ENCODE measurements around the gene ARV1. TPM values are rescaled to one million over a fixed set of nuclear protein-coding genes. Genes with fewer than 3 reads are reported as not detected.

Gene ARV1
- total RNA-seq, 6 experiments from 2014 or later = 9.2 to 18.7 (median 13.4) TPM

DNA sequence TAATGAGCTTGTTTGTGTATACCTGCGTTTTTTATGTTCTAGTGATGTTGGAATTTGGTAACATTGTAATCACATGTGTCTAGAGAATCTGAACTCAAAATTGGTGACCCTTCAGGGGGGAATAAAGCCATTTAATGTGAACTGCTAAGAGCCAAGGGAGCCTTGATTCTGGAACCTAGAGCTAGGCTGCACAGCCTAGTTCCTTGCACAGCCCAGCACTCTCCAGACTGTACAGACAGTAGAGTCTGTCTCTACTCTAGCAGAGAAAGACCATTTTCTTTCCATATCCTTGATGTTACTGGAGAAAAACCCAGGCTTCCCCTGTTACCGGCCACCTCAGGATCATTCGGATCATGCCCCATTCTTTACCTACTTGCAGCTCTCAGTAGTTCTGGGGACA lies 8.6 kb downstream of the ARV1 start:
- no peak for ATAC-seq
- 89% methylated on average over 1 of the region's 3 CpGs for WGBS (ENCODE audit: insufficient coverage, low coverage, low lambda C conversion rate, missing lambda C conversion rate)
- H3K27ac ChIP-seq = no peak overlapping the region
- no peaks in the 10 kb centered on the region for H3K4me1 ChIP-seq
- intact Hi-C loops (cut with DNase I) = no loop called here
- no peak overlapping the region for H3K4me3 ChIP-seq
- DNase-seq = no peak
- no peaks in the 10 kb centered on the region for H3K27me3 ChIP-seq
- H3K9me3 ChIP-seq = no peaks in the 10 kb centered on the region
- peaks cover 0 to 20% (median 7%) of the 10 kb centered on the region in 4 donors for H3K36me3 ChIP-seq
- TF ChIP-seq POLR2A (IDR thresholded peaks at IDR 0.05) = no peak
- TF ChIP-seq, protein P1, sequence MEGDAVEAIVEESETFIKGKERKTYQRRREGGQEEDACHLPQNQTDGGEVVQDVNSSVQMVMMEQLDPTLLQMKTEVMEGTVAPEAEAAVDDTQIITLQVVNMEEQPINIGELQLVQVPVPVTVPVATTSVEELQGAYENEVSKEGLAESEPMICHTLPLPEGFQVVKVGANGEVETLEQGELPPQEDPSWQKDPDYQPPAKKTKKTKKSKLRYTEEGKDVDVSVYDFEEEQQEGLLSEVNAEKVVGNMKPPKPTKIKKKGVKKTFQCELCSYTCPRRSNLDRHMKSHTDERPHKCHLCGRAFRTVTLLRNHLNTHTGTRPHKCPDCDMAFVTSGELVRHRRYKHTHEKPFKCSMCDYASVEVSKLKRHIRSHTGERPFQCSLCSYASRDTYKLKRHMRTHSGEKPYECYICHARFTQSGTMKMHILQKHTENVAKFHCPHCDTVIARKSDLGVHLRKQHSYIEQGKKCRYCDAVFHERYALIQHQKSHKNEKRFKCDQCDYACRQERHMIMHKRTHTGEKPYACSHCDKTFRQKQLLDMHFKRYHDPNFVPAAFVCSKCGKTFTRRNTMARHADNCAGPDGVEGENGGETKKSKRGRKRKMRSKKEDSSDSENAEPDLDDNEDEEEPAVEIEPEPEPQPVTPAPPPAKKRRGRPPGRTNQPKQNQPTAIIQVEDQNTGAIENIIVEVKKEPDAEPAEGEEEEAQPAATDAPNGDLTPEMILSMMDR (IDR thresholded peaks at IDR 0.05) = no peak

DNA sequence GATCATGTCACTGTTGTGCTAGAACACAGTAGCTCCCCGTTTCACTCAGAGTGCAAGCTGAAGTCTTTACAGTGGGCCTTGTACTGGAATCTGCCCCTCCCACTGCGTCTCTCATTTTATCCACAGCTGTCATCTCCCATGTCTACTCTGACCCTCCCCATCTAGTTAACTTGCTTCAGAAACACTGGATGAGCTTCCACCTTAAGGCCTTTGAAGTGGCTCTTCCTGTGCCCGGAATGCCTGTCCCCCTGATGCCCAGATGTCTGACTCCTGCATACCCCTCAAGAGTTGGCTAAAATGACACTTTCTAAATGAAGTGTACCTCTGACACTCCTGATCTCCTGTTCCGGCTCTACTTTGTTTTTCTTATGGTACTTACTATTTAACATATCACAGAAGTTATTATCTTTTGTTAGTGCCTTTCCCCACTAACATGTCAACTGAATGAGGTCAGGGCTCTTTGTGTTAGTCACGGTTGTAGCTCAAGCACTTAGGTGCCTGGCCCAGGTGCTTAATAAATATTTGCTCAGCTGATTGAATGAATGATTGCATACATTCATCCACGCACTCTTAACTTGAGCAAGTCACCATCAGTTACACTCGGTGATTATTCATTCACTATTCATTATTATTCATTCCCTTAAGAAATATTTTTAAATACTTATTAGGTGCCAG lies 13.3 kb downstream of the ARV1 start:
- Histone ChIP-seq H3K27me3 (no peaks in the 10 kb centered on the region), H3K9me3 (no peaks in the 10 kb centered on the region), H3K4me3 (no peak overlapping the region), H3K36me3 (peaks cover 0 to 41% (median 14%) of the 10 kb centered on the region in 4 donors), H3K27ac (no peak overlapping the region), H3K4me1 (no peaks in the 10 kb centered on the region)
- intact Hi-C loops (cut with DNase I) = no loop called here
- DNase-seq (no peak), ATAC-seq (no peak)
- WGBS (ENCODE audit: insufficient coverage, low coverage, low lambda C conversion rate, missing lambda C conversion rate) = 82% methylated on average over 7 of the region's 7 CpGs
- no peak for TF ChIP-seq POLR2A (IDR thresholded peaks at IDR 0.05)
- TF ChIP-seq, protein P1 (IDR thresholded peaks at IDR 0.05) = no peak

DNA sequence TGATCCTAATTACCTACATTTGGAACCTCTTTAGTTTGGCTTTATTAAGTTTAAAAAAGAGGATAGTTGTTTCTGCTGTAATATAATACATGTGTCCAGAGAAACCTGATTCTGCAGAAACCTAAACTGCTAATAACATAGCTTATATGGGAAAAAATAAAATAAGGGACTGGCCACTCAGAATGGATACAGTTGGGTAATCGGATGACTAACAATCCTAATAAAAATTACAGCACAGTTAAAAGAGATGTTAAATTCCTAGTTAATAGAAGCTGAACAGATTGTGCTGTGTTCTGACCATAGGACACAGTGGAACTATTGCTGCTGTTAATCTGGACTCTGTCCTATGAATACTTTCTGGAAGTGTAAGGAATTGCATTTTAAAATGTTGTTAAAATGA lies 16.0 kb downstream of the ARV1 start:
- TF ChIP-seq POLR2A (IDR thresholded peaks at IDR 0.05) = no peak
- TF ChIP-seq, protein P1 (IDR thresholded peaks at IDR 0.05) = no peak
- no peak overlapping the region for H3K4me3 ChIP-seq
- WGBS (ENCODE audit: insufficient coverage, low coverage, low lambda C conversion rate, missing lambda C conversion rate) = 92% methylated on average over 1 of the region's 1 CpG
- no peaks in the 10 kb centered on the region for H3K9me3 ChIP-seq
- DNase-seq (no peak), ATAC-seq (no peak)
- no peaks in the 10 kb centered on the region for H3K27me3 ChIP-seq
- no peaks in the 10 kb centered on the region for H3K4me1 ChIP-seq
- intact Hi-C loops (cut with DNase I) = no loop called here
- H3K36me3 ChIP-seq = peaks cover 0 to 67% (median 33%) of the 10 kb centered on the region in 4 donors
- H3K27ac ChIP-seq = no peak overlapping the region

DNA sequence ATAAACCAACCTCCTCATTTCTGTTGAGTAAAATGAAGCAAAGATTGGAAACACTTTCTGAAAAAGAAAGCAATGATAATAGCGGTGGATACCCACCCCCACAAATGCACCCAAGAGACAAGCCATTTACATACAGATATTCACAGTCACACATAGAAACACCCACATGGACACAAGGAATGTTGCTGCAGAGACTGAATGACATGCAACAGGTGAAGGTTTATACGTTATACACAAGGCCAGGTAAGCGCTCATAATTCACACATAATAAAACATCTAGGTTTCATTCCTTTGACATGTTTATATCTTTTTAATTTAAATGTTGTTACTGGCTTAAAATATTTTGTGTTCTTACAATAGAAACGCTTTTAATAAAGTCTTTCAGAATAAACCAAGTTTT lies 21.3 kb downstream of the ARV1 start:
- H3K4me3 ChIP-seq = no peak overlapping the region
- no peak overlapping the region for H3K27ac ChIP-seq
- H3K4me1 ChIP-seq = no peaks in the 10 kb centered on the region
- H3K9me3 ChIP-seq = peaks cover 0 to 5% (median 0%) of the 10 kb centered on the region in 4 donors
- DNase-seq (no peak), ATAC-seq (no peak)
- TF ChIP-seq POLR2A (IDR thresholded peaks at IDR 0.05) = no peak
- TF ChIP-seq, protein P1 (IDR thresholded peaks at IDR 0.05) = no peak
- H3K27me3 ChIP-seq = no peaks in the 10 kb centered on the region
- WGBS (ENCODE audit: insufficient coverage, low coverage, low lambda C conversion rate, missing lambda C conversion rate) = 100% methylated on average over 4 of the region's 4 CpGs
- H3K36me3 ChIP-seq = peaks cover 0 to 54% (median 34%) of the 10 kb centered on the region in 4 donors
- intact Hi-C loops (cut with DNase I) = no loop called here
